GM20431 (cell line): ENCODE results near the gene PFKFB4.

Experiments used
- in situ Hi-C: fragments of 300-500 bp; cut with MseI, MboI; formaldehyde crosslinking; loops from one replicate; pipeline ENCODE4 v1.15.0; 2020; ENCODE audit warnings: low sequenced_read_pairs; ENCODE audit not compliant: unreplicated experiment

The PFKFB4 gene

GRCh38 chr3:48472673-48472922 lies 84.0 kb downstream of the PFKFB4 start:
- in situ Hi-C loops = no loop called here

- in situ Hi-C loops = no loop called here
Observed at GRCh38 chr3:48470286-48470685, 86.3 kb downstream of the PFKFB4 start.

- in situ Hi-C loops = no loop called here
Observed at GRCh38 chr3:48469046-48469915, 87.3 kb downstream of the PFKFB4 start.

GRCh38 chr3:48468329-48468731 lies 88.3 kb downstream of the PFKFB4 start:
- in situ Hi-C loops = no loop called here
